Measurements from ENCODE around the gene CRHR1.

Gene CRHR1

GRCh38 chr17:45787656-45788055, 3.5 kb downstream of the CRHR1 start:
- TF ChIP-seq NFIC (IDR thresholded peaks at IDR 0.05) (no peak), YY1 (IDR thresholded peaks at IDR 0.05; ENCODE audit: low read depth) (no peak), CEBPB (IDR thresholded peaks at IDR 0.05) (no peak), TCF12 (IDR thresholded peaks at IDR 0.05; ENCODE audit: low read depth) (no peak), REST (IDR thresholded peaks at IDR 0.05; ENCODE audit: low read depth) (no peak), EGR1 (IDR thresholded peaks at IDR 0.05) (no peak), USF1 (IDR thresholded peaks at IDR 0.05) (no peak)

- TF ChIP-seq EP300 (IDR thresholded peaks at IDR 0.05; ENCODE audit: borderline replicate concordance) (no peak), EGR1 (IDR thresholded peaks at IDR 0.05) (no peak), YY1 (IDR thresholded peaks at IDR 0.05; ENCODE audit: low read depth) (no peak), TCF12 (IDR thresholded peaks at IDR 0.05; ENCODE audit: low read depth) (no peak), FOXM1 (IDR thresholded peaks at IDR 0.05; ENCODE audit: borderline replicate concordance, low read depth) (no peak)
These were observed 3.9 kb downstream of the CRHR1 start for GRCh38 chr17:45788057-45788456.

GRCh38 chr17:45789874-45790273, 5.8 kb downstream of the CRHR1 start:
- TF ChIP-seq CEBPB (IDR thresholded peaks at IDR 0.05) = no peak
- no peak for TF ChIP-seq NFIC (IDR thresholded peaks at IDR 0.05)
- no peak for TF ChIP-seq USF1 (IDR thresholded peaks at IDR 0.05)
- no peak for TF ChIP-seq TCF12 (IDR thresholded peaks at IDR 0.05; ENCODE audit: low read depth)
- no peak for TF ChIP-seq EGR1 (IDR thresholded peaks at IDR 0.05)
- TF ChIP-seq TEAD4 (IDR thresholded peaks at IDR 0.05) = no peak
- no peak for TF ChIP-seq EP300 (IDR thresholded peaks at IDR 0.05; ENCODE audit: borderline replicate concordance)
- no peak for TF ChIP-seq FOXM1 (IDR thresholded peaks at IDR 0.05; ENCODE audit: borderline replicate concordance, low read depth)
- no peak for TF ChIP-seq REST (IDR thresholded peaks at IDR 0.05; ENCODE audit: low read depth)
- TF ChIP-seq RAD21 (IDR thresholded peaks at IDR 0.05; ENCODE audit: low read depth) = no peak
- no peak for TF ChIP-seq ZBTB7A (IDR thresholded peaks at IDR 0.05; ENCODE audit: low read depth)
- TF ChIP-seq CREB1 (IDR thresholded peaks at IDR 0.05; ENCODE audit: low read depth) = no peak
- no peak for TF ChIP-seq YY1 (IDR thresholded peaks at IDR 0.05; ENCODE audit: low read depth)
- TF ChIP-seq TAF1 (IDR thresholded peaks at IDR 0.05; ENCODE audit: low read depth) = no peak

- TF ChIP-seq EGR1 (IDR thresholded peaks at IDR 0.05) (no peak), CEBPB (IDR thresholded peaks at IDR 0.05) (no peak), MAX (IDR thresholded peaks at IDR 0.05) (peak; percentile 73), EP300 (IDR thresholded peaks at IDR 0.05; ENCODE audit: borderline replicate concordance) (no peak), RAD21 (IDR thresholded peaks at IDR 0.05; ENCODE audit: low read depth) (no peak), TAF1 (IDR thresholded peaks at IDR 0.05; ENCODE audit: low read depth) (no peak), NFIC (IDR thresholded peaks at IDR 0.05) (peak; percentile 71), TCF12 (IDR thresholded peaks at IDR 0.05; ENCODE audit: low read depth) (peak; percentile 64; the same call in 1 of the 2 replicates), REST (IDR thresholded peaks at IDR 0.05; ENCODE audit: low read depth) (no peak), TEAD4 (IDR thresholded peaks at IDR 0.05) (0 out of 2 replicates have a peak, but pooled peaks have one; percentile 6), ZBTB7A (IDR thresholded peaks at IDR 0.05; ENCODE audit: low read depth) (no peak; the same call in 1 of the 2 replicates), YY1 (IDR thresholded peaks at IDR 0.05; ENCODE audit: low read depth) (no peak), USF1 (IDR thresholded peaks at IDR 0.05) (0 out of 2 replicates have a peak, but pooled peaks have one; percentile 30), CREB1 (IDR thresholded peaks at IDR 0.05; ENCODE audit: low read depth) (no peak)
These were observed 6.3 kb downstream of the CRHR1 start for GRCh38 chr17:45790296-45790922.

All from Ishikawa (cell line).